K562 treated with DMSO at 1 percent for 12 hours (cell line): ENCODE data around the gene TARBP2. TPM values are rescaled to one million over a fixed set of nuclear protein-coding genes. Genes with fewer than 3 reads are reported as not detected.

Experiments used
- total RNA-seq: library from RNA; unstranded; fragments of 300-600 nt; gene quantifications from 2 replicates; pipeline ENCODE4 v1.2.3, GENCODE V29; 2022; ENCODE audit not compliant: insufficient read depth

Gene TARBP2
- total RNA-seq = 60.8 and 65.7 TPM in 2 replicates

GRCh38 chr12:53500776-53501614, at the start of gene TARBP2:
TARBP2 (plus strand) TSS chr12:53501283; CDS start chr12:53501409, 126 bp downstream.

GRCh38 chr12:53451661-53452158, 49.4 kb upstream of the TARBP2 start, which contains the start of gene PCBP2:
PCBP2 (plus strand) TSS chr12:53452102; CDS start chr12:53454801, 2,699 bp downstream.

DNA sequence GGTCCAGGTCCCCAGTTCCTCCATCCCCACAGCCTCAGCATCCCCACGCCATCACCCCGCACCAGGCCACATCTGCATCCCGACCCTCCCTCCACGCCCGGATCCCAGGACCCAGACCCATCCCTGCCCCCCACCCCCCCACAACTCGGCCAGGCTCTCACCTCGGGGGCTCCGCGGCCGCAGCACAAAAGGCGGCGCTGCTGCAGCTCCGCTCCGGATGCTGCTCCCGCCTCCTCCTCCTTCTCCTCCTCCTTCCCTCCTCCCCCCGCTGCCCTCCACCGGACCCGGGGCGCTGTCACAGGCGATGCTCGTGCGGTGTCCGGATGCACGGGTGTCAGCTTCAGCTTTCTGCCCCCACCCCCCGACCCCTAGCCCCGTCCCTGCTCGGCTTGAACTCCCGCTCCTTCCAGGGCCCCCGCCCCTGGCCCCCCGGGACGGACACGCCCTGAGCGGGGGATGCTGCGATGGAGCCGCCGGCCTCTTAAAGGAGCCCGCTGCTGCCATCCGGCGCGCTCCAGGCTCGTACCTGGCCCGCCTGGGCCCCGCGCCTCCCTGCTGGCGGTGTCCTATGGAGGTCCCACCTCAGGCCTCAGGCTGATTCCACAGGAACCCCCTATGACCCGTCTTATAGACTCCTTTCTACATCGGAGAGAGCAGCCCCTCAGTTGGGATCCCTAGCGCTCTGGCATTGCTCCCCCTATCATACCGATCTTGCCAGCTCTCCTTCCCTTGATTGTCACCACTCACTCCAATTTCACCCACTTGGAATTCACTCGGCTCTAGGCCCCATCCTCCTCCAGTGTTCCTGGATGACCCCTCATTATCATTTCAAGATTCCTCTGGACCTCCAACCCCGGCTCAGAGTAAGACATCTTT, 1.6 kb upstream of the TARBP2 start, which contains the start of gene MAP3K12:
MAP3K12 (minus strand) TSS at position 193 of the 876 bp plus-strand sequence. CDS start 12,067 bp downstream, outside the sequence.

GRCh38 chr12:53506881-53507602, 6.0 kb downstream of the TARBP2 start, which contains the start of gene NPFF:
NPFF (minus strand) TSS chr12:53507484; CDS start chr12:53507474, 10 bp downstream.

Other genes with a start within 250 kb of the TARBP2 start
- 17.5 and 36.3 TPM in 2 replicates for gene ESPL1, start 233.0 kb upstream of the TARBP2 start, total RNA-seq
- gene PFDN5, start 205.7 kb upstream of the TARBP2 start, total RNA-seq = 588 and 822 TPM in 2 replicates
- gene MYG1, start 201.6 kb upstream of the TARBP2 start, total RNA-seq = 7.5 and 15.2 TPM in 2 replicates
- gene AAAS, start 179.7 kb upstream of the TARBP2 start, total RNA-seq = 54.6 and 62.3 TPM in 2 replicates
- not detected in 2 replicates for gene SP7, start 164.9 kb upstream of the TARBP2 start, total RNA-seq
- 5.8 and 33.8 TPM in 2 replicates for gene SP1, start 121.1 kb upstream of the TARBP2 start, total RNA-seq
- gene AMHR2, start 77.4 kb upstream of the TARBP2 start, total RNA-seq = 63.1 and 64.0 TPM in 2 replicates
- gene PRR13, start 59.5 kb upstream of the TARBP2 start, total RNA-seq = 204 and 264 TPM in 2 replicates
- gene PCBP2, start 49.2 kb upstream of the TARBP2 start, total RNA-seq = 728 and 1,071 TPM in 2 replicates
- 2.2 and 5.2 TPM in 2 replicates for gene MAP3K12, start 1.8 kb upstream of the TARBP2 start, total RNA-seq
- gene NPFF, start 6.2 kb downstream of the TARBP2 start, total RNA-seq = not detected in 2 replicates
- gene ATF7, start 125.1 kb downstream of the TARBP2 start, total RNA-seq = 3.7 and 15.8 TPM in 2 replicates
- gene ATP5MC2, start 174.8 kb downstream of the TARBP2 start, total RNA-seq = 487 and 568 TPM in 2 replicates
- 11.7 and 34.7 TPM in 2 replicates for gene CALCOCO1, start 226.2 kb downstream of the TARBP2 start, total RNA-seq